Ectodermal cell (in vitro differentiated cells): ENCODE results near the gene CD300LF.

ENCODE experiments used
- H3K27ac ChIP-seq: 2 replicates; pipeline ENCODE4 v1.7.0; 2013; ENCODE audit warnings: mild to moderate bottlenecking, low read depth, low read length; ENCODE audit not compliant: insufficient read depth, poor library complexity, severe bottlenecking
- H3K27me3 ChIP-seq: 2 replicates; pipeline ENCODE4 v1.7.0; 2013; ENCODE audit warnings: mild to moderate bottlenecking, low read length; ENCODE audit not compliant: insufficient read depth, control insufficient read depth, poor library complexity, severe bottlenecking
- H3K36me3 ChIP-seq: one replicate; pipeline ENCODE4 v1.7.0; 2013; ENCODE audit warnings: low read length; ENCODE audit not compliant: control insufficient read depth, insufficient read depth
- H3K4me1 ChIP-seq: one replicate; pipeline ENCODE4 v1.7.0; 2013; ENCODE audit warnings: low read length; ENCODE audit not compliant: control insufficient read depth, insufficient read depth
- H3K4me3 ChIP-seq: 2 replicates; pipeline ENCODE4 v1.7.0; 2013; ENCODE audit warnings: low read depth, low read length, control low read depth; ENCODE audit not compliant: insufficient read depth
- H3K9me3 ChIP-seq: 2 replicates; pipeline ENCODE4 v1.7.0; 2013; ENCODE audit warnings: mild to moderate bottlenecking, low read length, moderate library complexity; ENCODE audit not compliant: control insufficient read depth
- WGBS, 2 experiments: methylation state at CpG; one replicate each; pipeline ENCODE4 v1.1.7; 2013; ENCODE audit warnings: missing lambda C conversion rate in 2 of 2; 5-methylcytosine and 5-hydroxymethylcytosine counted together

CD300LF gene

DNA sequence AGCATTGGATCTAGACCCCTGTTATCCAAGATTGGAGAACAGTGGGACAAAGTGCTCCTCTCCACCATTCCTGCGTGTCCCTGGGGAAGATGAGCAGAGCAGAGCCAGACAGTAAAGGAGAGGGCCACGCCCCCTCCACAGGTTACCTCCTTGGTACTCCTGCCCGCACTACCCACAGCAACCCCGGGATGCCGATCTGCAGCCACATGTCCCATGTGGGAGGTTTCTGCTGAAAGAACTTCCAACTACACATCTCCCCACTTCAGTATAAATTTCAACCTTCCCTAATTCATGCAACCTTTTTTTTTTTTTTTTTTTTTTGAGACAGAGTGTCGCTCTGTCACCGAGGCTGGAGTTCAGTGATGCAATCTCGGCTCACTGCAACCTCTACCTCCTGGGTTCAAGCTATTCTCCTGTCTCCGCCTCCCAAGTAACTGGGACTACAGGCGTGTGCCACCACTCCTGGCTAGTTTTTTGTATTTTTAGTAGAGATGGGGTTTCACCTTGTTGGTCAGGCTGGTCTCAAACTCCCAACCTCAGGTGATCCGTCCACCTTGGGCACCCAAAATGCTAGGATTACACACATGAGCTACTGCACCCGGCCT is 26.6 kb upstream of the CD300LF start:
- no peak overlapping the region for H3K4me3 ChIP-seq
- no peaks in the 10 kb centered on the region for H3K36me3 ChIP-seq
- WGBS, 2 experiments = 88 to 89% methylated on average over 12 of the region's 12 CpGs
- peaks cover 21% of the 10 kb centered on the region for H3K4me1 ChIP-seq
- H3K27ac ChIP-seq = no peak overlapping the region
- H3K9me3 ChIP-seq = no peaks in the 10 kb centered on the region
- peaks cover 50% of the 10 kb centered on the region for H3K27me3 ChIP-seq

DNA sequence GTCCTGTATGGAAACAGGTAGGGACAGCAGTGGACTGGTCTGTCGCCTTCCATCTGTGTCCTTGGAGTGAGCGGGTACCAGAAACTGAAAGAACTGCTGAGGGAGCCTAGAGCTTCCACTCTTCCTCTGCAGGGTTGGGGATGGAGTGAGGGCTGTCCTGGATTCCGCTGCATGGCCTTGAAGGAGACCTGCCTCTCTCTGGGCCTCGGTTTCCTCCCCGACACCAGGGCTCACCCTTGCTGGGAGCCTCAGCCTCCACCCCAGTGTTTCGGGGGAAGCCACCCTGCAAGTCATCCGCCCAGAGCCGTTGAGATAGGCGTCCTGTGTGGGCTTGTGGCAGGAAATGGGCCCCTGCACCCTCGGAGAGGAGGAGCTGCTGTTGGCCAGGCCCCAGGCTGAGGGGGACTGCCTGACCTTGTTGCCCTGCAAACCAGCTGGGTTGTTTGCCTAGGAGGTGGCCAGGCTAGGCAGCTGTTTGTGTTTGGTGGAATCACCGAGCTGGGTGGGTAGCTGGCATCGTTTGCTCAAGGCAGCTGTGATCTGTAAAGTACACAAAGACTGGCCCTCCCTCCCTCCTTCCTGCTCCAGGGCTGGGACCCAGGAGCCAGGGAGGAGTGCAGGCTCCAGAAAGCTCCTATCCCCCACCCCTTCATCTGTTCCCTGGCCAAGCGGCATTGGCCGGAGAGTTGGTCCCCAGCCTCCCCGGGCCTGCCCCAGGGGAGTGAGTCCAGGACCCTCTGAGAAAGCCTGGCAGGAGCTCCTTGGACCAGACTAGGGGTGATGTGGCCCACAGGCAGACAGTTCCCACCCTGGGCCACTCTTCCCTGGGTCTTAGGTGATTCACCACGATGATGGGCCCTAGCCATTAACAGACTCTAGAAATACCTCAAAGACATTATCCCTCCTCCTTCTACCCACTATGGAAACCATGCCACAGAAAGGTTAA is 25.6 kb upstream of the CD300LF start:
- 75 to 77% methylated on average over 16 of the region's 16 CpGs for WGBS, 2 experiments
- Histone ChIP-seq H3K9me3 (no peaks in the 10 kb centered on the region), H3K4me3 (no peak overlapping the region), H3K36me3 (no peaks in the 10 kb centered on the region), H3K4me1 (peaks cover 21% of the 10 kb centered on the region), H3K27me3 (peaks cover 59% of the 10 kb centered on the region), H3K27ac (no peak overlapping the region)

DNA sequence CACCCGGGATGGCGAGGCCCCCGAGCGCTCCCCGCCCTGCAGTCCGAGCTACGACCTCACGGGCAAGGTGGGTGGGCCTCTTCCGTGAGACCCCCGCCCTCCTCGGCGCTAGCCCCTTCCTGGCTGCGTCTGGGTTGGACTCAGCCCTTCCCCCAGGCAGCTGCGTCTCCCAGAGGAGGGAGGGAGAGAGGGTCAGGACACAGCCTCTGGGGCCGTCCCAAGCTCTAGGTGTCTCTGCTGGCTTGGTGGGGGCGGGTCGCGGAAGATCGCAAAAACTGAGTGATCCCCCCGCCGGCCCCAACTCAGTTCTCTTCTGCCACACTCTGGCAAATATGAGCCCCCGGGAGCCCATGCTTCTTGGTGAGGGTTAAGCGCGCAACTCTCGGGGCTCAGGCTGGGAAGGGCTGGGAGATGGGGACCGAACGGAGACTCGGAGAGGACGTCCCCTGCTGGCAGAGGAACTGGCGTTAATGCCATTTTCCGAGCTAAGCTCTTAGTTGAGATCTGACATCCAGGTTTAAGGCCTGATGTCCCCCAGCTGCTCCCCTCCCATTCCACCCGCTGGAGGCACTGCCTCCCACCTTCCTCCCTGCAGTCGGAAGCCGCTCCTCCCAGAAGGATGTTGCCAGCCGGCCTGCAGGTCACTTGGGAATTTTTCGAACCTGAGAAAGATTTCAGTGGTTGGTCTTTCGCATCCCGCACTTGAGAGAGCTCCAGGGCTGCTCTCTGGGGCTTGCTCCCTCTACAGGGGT is 24.8 kb upstream of the CD300LF start:
- H3K4me3 ChIP-seq = peak overlapping the region; percentile 32
- H3K36me3 ChIP-seq = no peaks in the 10 kb centered on the region
- peaks cover 59% of the 10 kb centered on the region for H3K27me3 ChIP-seq
- H3K4me1 ChIP-seq = peaks cover 21% of the 10 kb centered on the region
- WGBS, 2 experiments = 2 to 3% methylated on average over 38 of the region's 38 CpGs
- H3K9me3 ChIP-seq = no peaks in the 10 kb centered on the region
- no peak overlapping the region for H3K27ac ChIP-seq

DNA sequence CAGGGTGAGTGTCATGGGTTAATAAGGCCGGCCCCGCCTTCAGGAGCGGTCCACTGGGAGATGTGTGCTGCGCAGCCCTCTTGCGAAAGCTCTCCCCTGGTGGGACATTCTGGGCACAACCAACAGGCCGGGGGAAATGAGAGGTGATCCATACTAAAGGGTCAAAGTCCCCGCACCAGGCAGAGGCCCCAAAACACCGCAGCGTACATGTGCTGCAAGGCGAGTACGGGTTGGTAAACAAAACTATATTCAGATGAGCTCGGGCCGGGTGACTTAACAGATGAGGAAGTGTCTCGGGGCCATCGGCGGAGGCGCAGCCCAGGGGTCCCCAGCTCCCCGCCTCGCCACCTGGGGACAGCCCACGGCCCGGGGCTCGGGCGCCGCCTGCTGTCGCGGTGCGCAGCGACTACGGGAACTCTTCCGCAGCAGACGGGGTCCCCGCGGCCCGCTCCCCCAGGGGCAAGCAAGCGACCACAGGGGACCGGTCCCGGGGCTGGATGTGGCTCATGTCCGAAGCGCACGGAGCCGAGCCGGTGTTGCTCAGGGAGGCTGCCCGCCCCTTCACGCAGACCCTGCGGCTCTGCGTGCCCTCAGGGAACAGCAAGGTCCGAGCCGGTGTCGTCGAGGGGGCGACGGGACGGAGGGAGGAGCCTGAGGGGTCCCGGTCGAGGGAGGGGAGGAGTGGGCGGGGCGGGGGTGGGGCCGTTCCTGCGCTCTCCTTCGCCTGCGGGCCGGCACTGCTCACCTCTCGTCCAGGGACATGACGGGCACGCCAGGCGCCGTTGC is 24.0 kb upstream of the CD300LF start, which contains the start of gene RAB37:
TSS of gene RAB37 (plus strand) at position 744 of the 786 bp plus-strand sequence. CDS start at position 761, 17 bp downstream.
- Histone ChIP-seq H3K27ac (no peak within 1 kb of the TSS), H3K4me1 (peaks cover 21% of the 10 kb centered on the region), H3K9me3 (no peaks in the 10 kb centered on the region), H3K27me3 (peaks cover 59% of the 10 kb centered on the region), H3K36me3 (no peaks in the 10 kb centered on the region), H3K4me3 (peak within 1 kb of the TSS; percentile 32)
- 1 to 2% methylated on average over 67 of the region's 67 CpGs for WGBS, 2 experiments

GRCh38 chr17:74734256-74734655 is 21.5 kb upstream of the CD300LF start:
- Histone ChIP-seq H3K9me3 (no peaks in the 10 kb centered on the region), H3K36me3 (no peaks in the 10 kb centered on the region), H3K4me1 (peaks cover 21% of the 10 kb centered on the region), H3K4me3 (no peak overlapping the region), H3K27ac (no peak overlapping the region), H3K27me3 (peaks cover 58% of the 10 kb centered on the region)
- WGBS, 2 experiments = 90 to 92% methylated on average over 3 of the region's 3 CpGs

GRCh38 chr17:74733365-74734122 is 20.8 kb upstream of the CD300LF start:
- H3K4me1 ChIP-seq = peaks cover 19% of the 10 kb centered on the region
- 69 to 75% methylated on average over 9 of the region's 9 CpGs for WGBS, 2 experiments
- no peak overlapping the region for H3K27ac ChIP-seq
- H3K36me3 ChIP-seq = no peaks in the 10 kb centered on the region
- peaks cover 51% of the 10 kb centered on the region for H3K27me3 ChIP-seq
- H3K9me3 ChIP-seq = no peaks in the 10 kb centered on the region
- no peak overlapping the region for H3K4me3 ChIP-seq

DNA sequence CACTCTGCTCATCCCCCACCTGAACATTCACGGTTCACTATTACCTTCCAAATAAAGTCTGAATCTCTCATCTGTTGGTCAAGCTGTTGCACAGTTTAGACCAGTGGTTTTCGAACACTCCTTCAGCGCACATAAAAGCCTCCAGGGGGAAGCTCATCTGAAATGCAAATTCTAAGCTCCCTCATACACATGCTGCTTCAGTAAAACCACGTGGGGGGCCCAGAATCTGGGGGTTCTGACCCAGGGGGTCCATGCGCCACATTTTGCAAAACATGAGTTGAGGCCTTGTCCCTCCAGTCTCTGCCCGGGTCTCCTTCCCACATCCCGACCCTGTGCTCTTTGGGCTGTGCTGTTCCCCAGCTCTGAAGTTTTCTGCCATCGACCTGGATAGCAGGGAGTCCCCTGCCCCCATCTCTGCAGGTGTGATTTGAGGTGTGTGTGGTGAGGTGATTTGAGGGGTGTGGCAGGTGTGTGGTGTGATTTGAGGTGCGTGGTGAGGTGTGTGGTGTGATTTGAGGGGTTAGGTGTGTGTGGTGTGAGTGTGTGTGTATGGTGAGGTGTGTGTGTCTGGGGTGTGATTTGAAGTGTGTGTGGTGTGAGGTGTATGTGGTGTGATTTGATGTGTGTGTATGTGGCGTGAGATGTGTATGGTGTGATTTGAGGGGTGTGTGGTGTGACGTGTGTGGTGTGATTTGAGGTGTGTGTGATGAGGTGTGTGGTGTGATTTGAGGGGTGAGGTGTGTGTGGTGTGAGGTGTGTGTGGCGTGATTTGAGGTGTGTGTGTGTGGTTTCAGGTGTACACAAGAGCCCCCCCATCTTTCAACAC is 19.5 kb upstream of the CD300LF start:
- H3K27me3 ChIP-seq = peaks cover 38% of the 10 kb centered on the region
- H3K4me3 ChIP-seq = no peak overlapping the region
- WGBS, 2 experiments = 77% methylated on average over 12 of the region's 12 CpGs

GRCh38 chr17:74731347-74731605 is 18.6 kb upstream of the CD300LF start:
- H3K4me1 ChIP-seq = peaks cover 3% of the 10 kb centered on the region
- WGBS, 2 experiments = 85% methylated on average over 4 of the region's 4 CpGs
- H3K9me3 ChIP-seq = no peaks in the 10 kb centered on the region
- H3K27me3 ChIP-seq = peaks cover 28% of the 10 kb centered on the region
- H3K27ac ChIP-seq = no peak overlapping the region
- no peak overlapping the region for H3K4me3 ChIP-seq
- H3K36me3 ChIP-seq = no peaks in the 10 kb centered on the region

More for the DNA sequence above, 19.5 kb upstream of the CD300LF start:
- Histone ChIP-seq H3K36me3 (no peaks in the 10 kb centered on the region), H3K27ac (no peak overlapping the region), H3K4me1 (peaks cover 9% of the 10 kb centered on the region), H3K9me3 (no peaks in the 10 kb centered on the region)
